Dendritic cell treated with granulocyte-macrophage colony-stimulating factor and Interleukin-4, amounts not matched to agents 40 ng/mL and 50 ng/mL, for 4 days (primary cell): ENCODE measurements around the gene IL17RB.

ENCODE experiments used
- H3K27ac Mint-ChIP-seq: one replicate; pipeline ENCODE4 v1.8.0; 2022; ENCODE audit warnings: mild to moderate bottlenecking, mixed read lengths
- H3K27me3 Mint-ChIP-seq: one replicate; pipeline ENCODE4 v1.8.0; 2022; ENCODE audit warnings: mild to moderate bottlenecking, mixed read lengths
- H3K36me3 Mint-ChIP-seq: one replicate; pipeline ENCODE4 v1.8.0; 2022; ENCODE audit warnings: low read depth, mixed read lengths
- H3K4me1 Mint-ChIP-seq: one replicate; pipeline ENCODE4 v1.8.0; 2022; ENCODE audit warnings: low read depth, mixed read lengths
- H3K4me3 Mint-ChIP-seq: one replicate; pipeline ENCODE4 v1.8.0; 2022; ENCODE audit warnings: mild to moderate bottlenecking, moderate library complexity, mixed read lengths
- H3K9me3 Mint-ChIP-seq: one replicate; pipeline ENCODE4 v1.8.0; 2022; ENCODE audit warnings: mixed read lengths
- intact Hi-C: fragments of 100-400 bp; cut with micrococcal nuclease; formaldehyde crosslinking; loops from one replicate; pipeline ENCODE4 v1.15.0; 2022

The IL17RB gene

GRCh38 chr3:53846134-53846850 is at the start of gene IL17RB, which contains the start of gene CHDH:
Gene IL17RB, plus strand, starts transcription at chr3:53846568. Its CDS starts 21 bp downstream, at chr3:53846589.
Gene CHDH, minus strand, starts transcription at chr3:53846419. Its CDS starts 22,411 bp downstream, at chr3:53824008.
- H3K4me3 Mint-ChIP-seq, result peak within 1 kb of the TSS; percentile 77
- peaks cover 82% of the 10 kb centered on the region for H3K27me3 Mint-ChIP-seq
- H3K27ac Mint-ChIP-seq, result peak within 1 kb of the TSS; percentile 58
- no peaks in the 10 kb centered on the region for H3K36me3 Mint-ChIP-seq
- intact Hi-C loops, result no loop called here
- H3K4me1 Mint-ChIP-seq, result peaks cover 37% of the 10 kb centered on the region
- no peaks in the 10 kb centered on the region for H3K9me3 Mint-ChIP-seq

DNA sequence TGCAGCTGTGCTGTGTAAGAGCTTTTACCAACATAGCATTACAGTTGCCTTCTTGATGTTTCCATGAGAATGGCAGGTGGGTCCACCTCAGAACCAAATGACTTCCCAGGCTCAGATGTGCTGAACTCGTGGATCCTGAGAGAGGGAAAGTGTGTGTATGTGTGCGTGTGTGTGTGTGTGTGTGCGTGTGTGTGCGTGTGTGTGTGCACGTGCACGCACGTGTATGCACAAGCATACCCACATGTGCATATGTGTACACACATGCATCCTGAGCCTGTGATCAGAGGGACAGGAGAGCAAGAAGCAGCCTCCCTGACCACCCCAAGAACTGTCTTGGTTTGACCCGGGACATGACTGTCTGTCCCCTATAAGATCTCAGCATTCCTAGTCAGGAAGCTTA is 48.2 kb upstream of the IL17RB start:
- H3K4me3 Mint-ChIP-seq, result no peak overlapping the region
- H3K27ac Mint-ChIP-seq, result no peak overlapping the region
- H3K27me3 Mint-ChIP-seq, result peaks cover 45% of the 10 kb centered on the region
- H3K9me3 Mint-ChIP-seq, result no peaks in the 10 kb centered on the region
- intact Hi-C loops, result no loop called here
- no peaks in the 10 kb centered on the region for H3K36me3 Mint-ChIP-seq
- peaks cover 10% of the 10 kb centered on the region for H3K4me1 Mint-ChIP-seq

- Mint-ChIP-seq H3K27ac (no peak overlapping the region), H3K36me3 (no peaks in the 10 kb centered on the region), H3K4me1 (peaks cover 19% of the 10 kb centered on the region), H3K9me3 (no peaks in the 10 kb centered on the region), H3K27me3 (peaks cover 45% of the 10 kb centered on the region), H3K4me3 (no peak overlapping the region)
- intact Hi-C loops, result no loop called here
These were observed 47.0 kb upstream of the IL17RB start for GRCh38 chr3:53799338-53799865.

- H3K4me3 Mint-ChIP-seq, result no peak overlapping the region
- no peaks in the 10 kb centered on the region for H3K9me3 Mint-ChIP-seq
- H3K27ac Mint-ChIP-seq, result no peak overlapping the region
- H3K27me3 Mint-ChIP-seq, result peaks cover 44% of the 10 kb centered on the region
- intact Hi-C loops, result no loop called here
- H3K4me1 Mint-ChIP-seq, result peaks cover 22% of the 10 kb centered on the region
- H3K36me3 Mint-ChIP-seq, result no peaks in the 10 kb centered on the region
These were observed 46.1 kb upstream of the IL17RB start for GRCh38 chr3:53800041-53800906.

GRCh38 chr3:53801319-53801718 is 45.0 kb upstream of the IL17RB start:
- H3K27me3 Mint-ChIP-seq, result peaks cover 49% of the 10 kb centered on the region
- H3K9me3 Mint-ChIP-seq, result no peaks in the 10 kb centered on the region
- peaks cover 24% of the 10 kb centered on the region for H3K4me1 Mint-ChIP-seq
- no peaks in the 10 kb centered on the region for H3K36me3 Mint-ChIP-seq
- no peak overlapping the region for H3K27ac Mint-ChIP-seq
- no peak overlapping the region for H3K4me3 Mint-ChIP-seq
- intact Hi-C loops, result no loop called here

- Mint-ChIP-seq H3K4me1 (peaks cover 29% of the 10 kb centered on the region), H3K9me3 (no peaks in the 10 kb centered on the region), H3K27me3 (peaks cover 56% of the 10 kb centered on the region), H3K4me3 (no peak overlapping the region), H3K27ac (no peak overlapping the region), H3K36me3 (no peaks in the 10 kb centered on the region)
- intact Hi-C loops, result no loop called here
These were observed 44.0 kb upstream of the IL17RB start for GRCh38 chr3:53802256-53802880.

- intact Hi-C loops, result no loop called here
- no peak overlapping the region for H3K4me3 Mint-ChIP-seq
These were observed 43.1 kb upstream of the IL17RB start for GRCh38 chr3:53803124-53803815.

DNA sequence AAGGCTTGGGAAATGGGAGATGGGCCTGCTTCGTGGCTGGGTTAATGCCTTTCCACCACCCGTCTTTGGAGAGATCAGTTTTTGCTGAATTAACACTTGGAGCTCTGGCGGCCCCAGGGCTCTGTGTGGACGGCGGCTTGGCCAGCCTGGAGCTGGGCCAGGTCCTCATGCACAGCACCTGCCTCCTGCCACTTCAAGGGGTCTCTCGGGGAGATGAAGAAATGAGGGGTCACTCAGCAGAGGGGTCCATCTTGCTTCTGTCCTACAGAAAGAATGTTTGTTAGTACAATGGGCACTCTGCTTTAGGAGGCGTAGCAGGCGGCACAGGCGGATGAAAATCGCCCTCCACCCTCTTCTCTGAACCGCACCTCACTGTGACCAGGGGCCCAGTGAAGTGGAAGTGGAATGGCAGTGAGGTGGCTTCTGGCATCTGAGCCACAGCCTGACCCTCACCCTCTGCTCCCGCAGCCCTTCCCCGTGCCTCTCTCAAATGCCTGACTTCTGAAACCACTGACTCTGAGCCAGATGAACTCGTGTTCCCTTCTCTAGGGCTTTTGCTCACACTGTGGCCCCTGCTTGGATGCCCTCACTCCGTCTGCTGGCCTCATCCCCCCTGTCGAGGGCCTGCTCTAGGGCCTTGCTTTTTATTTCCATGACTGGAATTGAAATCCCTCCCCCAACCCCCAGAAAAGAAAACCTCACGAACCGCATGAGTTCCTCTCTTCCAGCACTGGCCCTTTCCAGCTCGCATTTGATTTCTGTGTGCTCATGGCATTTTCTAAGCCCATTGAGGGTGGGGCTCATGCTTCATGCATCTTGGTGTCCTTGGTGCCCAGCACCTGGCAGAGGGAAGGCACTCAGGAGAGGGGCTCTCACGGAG is 42.3 kb upstream of the IL17RB start:
- H3K9me3 Mint-ChIP-seq, result no peaks in the 10 kb centered on the region
- peaks cover 29% of the 10 kb centered on the region for H3K4me1 Mint-ChIP-seq
- no peaks in the 10 kb centered on the region for H3K36me3 Mint-ChIP-seq
- H3K27ac Mint-ChIP-seq, result peak overlapping the region; percentile 2
- intact Hi-C loops, result no loop called here
- H3K27me3 Mint-ChIP-seq, result peaks cover 54% of the 10 kb centered on the region
- H3K4me3 Mint-ChIP-seq, result no peak overlapping the region

More at GRCh38 chr3:53803124-53803815, 43.1 kb upstream of the IL17RB start:
- Mint-ChIP-seq H3K27me3 (peaks cover 55% of the 10 kb centered on the region), H3K4me1 (peaks cover 29% of the 10 kb centered on the region), H3K27ac (no peak overlapping the region), H3K9me3 (no peaks in the 10 kb centered on the region), H3K36me3 (no peaks in the 10 kb centered on the region)

GRCh38 chr3:53804697-53805462 is 41.5 kb upstream of the IL17RB start:
- intact Hi-C loops, result no loop called here
- H3K36me3 Mint-ChIP-seq, result no peaks in the 10 kb centered on the region
- peaks cover 29% of the 10 kb centered on the region for H3K4me1 Mint-ChIP-seq
- H3K4me3 Mint-ChIP-seq, result no peak overlapping the region
- H3K27me3 Mint-ChIP-seq, result peaks cover 54% of the 10 kb centered on the region
- peak overlapping the region; percentile 2 for H3K27ac Mint-ChIP-seq
- no peaks in the 10 kb centered on the region for H3K9me3 Mint-ChIP-seq

DNA sequence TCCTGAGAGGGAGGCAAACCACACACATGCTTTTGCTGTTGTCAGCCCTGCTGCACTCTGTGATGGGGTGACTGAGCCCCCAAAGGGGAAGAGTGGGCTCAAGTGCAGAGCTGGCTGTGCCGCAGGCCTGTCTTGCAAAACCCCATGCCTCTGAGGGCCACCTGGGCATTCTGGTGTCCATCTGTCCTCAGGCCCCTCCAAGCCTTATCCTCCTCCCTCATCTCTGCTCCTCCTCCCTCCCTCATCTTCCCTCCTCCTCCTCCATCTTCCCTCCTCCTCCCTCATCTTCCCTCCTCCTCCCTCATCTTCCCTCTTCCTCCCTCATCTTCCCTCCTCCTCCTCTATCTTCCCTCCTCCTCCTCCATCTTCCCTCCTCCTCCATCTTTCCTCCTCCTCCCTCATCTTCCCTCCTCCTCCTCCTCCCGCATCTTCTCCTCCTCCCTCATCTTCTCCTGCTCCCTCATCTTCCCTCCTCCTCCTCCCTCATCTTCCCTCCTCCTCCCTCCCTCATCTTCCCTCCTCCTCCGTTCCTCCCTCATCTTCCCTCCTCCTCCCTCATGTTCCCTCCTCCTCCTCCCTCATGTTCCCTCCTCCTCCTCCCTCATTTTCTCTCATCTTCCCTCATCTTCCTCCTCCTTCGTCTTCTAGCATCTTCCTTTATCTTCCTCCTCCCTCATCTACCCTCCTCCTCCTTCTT is 40.8 kb upstream of the IL17RB start:
- peaks cover 52% of the 10 kb centered on the region for H3K27me3 Mint-ChIP-seq
- peaks cover 29% of the 10 kb centered on the region for H3K4me1 Mint-ChIP-seq
- H3K4me3 Mint-ChIP-seq, result no peak overlapping the region
- intact Hi-C loops, result no loop called here
- no peak overlapping the region for H3K27ac Mint-ChIP-seq
- H3K36me3 Mint-ChIP-seq, result no peaks in the 10 kb centered on the region
- H3K9me3 Mint-ChIP-seq, result no peaks in the 10 kb centered on the region

DNA sequence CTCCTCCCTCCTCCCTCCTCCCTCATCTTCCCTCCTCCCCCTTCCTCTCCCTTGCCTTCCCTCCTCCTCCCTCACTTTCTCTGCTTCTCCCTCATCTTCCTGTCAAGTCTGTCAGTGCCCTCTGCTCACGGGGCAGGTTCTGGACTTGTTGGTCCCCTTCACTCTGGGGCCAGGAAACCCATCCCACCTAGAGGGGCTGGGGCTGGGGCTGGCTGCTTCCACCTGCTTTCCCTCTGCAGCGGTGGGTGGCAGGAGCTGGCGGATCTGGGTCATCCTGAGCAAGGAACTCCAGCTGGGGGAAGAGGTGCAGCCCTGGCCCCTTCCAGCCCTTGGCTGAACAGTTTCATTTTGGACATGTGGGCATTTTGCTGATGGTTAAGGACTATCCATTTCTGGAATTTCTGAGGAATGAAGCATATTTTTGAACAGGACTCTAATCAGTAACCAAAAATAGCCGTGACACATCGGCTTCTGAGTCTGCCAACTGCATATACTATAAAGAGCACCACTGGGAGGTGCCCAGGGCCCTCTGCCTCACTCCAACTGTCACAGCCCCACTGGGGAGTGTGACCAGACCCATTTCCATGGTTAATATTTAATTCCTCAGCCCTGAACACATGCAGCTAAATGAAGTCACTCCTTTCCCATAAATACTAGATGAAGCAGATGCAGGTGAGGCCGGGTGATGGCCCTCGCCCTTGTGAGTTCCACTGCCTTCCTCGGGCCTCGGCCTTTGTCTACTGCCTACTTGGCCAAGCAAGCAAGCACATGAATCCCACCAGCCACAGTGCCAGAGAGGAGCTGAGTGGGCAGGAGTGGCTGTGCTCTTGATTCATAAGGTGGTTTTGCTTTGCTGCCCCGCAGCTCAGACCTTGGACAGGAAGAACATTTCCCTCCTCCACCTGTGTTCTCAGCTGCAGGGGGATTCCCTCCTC is 39.9 kb upstream of the IL17RB start:
- intact Hi-C loops, result no loop called here
- Mint-ChIP-seq H3K27me3 (peaks cover 50% of the 10 kb centered on the region), H3K27ac (peak overlapping the region; percentile 56), H3K9me3 (no peaks in the 10 kb centered on the region), H3K36me3 (no peaks in the 10 kb centered on the region), H3K4me1 (peaks cover 29% of the 10 kb centered on the region), H3K4me3 (no peak overlapping the region)
